HG03159 (cell line): ENCODE measurements around the gene PAQR6.

Source experiments
- ATAC-seq: cut with Tn5 transposase; IDR thresholded peaks from one replicate; pipeline ENCODE4 v1.9.1; 2021; ENCODE audit warnings: mild to moderate bottlenecking, moderate library complexity; ENCODE audit not compliant: unreplicated experiment

Gene PAQR6

DNA sequence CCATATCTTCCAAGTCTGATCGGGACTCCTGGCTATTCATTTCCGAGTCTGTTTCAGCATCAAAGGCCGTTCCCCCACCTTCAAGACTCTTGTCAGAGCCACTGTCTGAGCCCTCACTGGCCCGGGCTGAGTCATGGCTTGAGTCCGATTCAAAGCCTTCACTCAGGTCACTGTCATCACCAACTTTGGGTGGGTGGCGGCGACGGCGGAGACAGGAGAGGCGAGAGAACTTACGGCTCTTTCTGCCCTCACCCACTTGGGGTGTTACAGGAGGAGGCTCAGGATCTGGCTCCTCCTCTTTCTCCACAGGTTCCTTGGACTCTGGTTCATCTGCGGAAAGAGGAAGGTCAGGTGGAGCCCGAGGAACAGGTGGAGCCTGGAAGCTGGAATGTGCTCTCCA lies 18.2 kb upstream of the PAQR6 start:
- no peak for ATAC-seq

DNA sequence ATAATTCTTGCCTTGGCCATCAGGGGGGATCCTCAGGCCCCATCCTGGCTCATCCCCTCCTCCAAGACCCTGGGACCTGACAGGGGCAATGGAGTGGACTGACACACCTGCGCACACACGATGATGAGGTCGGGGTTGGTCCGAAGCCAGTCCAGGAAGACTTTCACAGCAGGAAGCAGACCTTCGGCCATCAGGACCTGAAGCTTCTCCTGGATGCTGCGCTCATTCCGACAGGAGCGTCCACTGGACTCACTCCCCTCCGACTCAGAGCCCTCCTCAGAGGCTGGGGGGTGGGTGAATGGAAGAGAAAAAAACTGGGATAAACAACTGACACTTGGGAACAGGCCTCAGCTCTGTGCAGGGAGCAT lies 15.4 kb upstream of the PAQR6 start:
- ATAC-seq: no peak

DNA sequence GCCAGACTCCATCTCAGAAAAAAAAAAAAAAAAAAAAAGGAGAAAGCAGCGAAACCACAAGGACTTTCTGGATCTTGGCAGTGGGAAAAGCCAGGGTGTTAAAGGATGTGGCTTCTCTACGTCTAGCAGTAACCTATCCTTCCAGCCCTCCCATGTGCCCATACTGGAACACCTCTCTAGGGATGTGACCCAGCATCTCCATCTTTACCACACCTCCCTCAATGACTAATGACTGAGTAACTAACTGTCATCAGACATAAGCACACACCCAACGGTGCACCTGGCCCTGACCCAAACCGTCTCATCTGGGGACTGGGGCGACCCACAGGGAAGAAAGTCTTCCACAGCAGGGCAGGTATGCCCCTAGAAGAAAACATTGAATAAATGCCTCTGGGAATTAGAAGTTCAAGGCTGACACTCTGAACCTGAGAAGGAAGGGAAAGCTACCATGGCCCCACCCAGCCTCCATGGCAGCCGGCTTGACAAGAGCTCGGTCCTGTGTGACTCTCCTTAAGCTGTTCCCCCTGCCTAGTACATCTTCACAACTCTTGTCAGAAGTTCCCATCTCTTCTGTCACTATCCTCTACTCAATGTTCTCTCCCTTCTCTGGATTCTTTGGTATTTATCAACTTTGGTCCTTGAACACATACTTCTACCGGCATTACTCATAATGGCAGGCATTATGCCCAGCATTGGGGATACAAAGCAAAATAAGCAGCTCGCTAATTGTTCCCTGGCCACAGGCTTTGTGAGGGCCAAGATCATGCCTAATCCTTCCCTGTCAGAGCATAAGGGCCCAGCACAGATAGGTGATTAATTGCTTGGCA lies 14.8 kb upstream of the PAQR6 start:
- ATAC-seq: no peak

DNA sequence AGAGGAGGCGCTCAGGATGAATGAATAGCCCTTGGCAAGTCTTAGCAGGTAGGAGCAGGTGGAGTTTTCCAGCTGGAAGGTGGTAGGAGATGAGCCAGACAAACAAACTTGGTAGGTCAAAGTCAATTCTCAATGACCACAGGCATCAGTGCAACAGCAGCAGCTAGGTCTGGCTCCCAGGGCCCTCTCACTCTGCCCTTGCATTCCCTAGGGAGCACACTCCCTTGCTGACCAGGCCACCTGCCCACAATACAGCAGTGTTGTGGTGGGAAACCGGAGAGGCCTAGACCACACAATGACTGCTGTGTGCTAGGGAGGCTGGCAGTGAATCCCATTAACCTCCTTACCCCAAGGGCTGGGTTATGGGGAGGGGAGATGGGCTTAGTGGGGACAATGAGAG lies 13.0 kb upstream of the PAQR6 start:
- ATAC-seq: no peak

DNA sequence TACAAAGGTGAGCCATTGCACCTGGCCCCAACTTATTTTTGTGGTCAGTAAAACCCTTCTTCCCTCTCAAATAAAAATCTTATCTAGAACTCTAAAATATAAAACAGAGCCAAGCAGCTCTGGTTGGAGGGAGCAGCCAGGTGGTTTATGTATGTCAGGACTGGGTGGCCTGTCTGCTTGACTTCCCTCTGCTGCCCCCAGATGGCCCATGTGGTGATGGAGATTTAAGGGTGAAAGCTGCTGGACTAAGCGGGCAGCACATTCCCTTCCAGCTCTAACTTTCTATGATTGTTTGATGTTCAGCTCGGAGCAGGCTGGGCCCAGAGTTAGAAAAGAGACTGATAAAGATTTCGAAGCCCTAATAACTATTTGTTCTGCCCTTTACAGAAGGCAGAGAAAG lies 11.9 kb upstream of the PAQR6 start:
- ATAC-seq: no peak

DNA sequence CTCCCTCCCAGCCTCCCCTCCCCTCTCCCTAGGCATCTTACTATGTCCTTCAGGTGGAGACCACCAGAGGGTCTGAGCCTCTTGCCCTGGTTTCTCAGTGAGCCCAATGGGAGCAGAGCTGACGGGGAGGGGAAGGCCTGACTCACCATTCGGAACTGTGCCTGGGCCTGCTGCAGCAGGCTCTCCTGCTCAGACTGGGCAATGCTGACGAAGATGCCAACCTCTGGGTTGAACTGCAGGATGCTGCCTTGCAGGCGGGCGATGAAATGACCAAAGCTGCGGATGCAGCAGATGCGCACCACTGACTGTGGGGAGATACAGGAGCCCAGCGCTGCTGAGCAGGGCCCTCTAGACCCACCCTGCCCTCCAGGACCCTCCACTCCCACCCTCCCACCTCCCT lies 11.0 kb upstream of the PAQR6 start:
- ATAC-seq: no peak

DNA sequence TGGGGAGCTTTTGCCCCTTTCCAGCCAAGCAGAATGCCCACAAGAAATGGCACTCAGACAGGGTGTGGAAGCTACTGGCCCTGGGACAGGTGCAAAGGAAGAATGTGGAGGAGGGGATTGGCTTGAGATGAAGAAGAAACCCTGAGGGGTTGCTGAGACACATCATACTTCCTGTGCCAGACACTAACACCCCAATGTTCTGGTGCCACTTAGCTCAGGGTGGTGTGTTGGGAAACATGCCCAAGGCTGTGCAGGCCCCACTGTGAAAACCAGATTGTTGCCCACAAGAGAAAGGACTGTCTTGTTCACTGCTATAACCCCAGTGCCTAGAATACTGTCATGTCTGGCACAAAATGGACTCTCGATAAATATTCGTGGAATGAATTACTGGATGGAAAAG lies 9.9 kb upstream of the PAQR6 start:
- ATAC-seq: no peak

DNA sequence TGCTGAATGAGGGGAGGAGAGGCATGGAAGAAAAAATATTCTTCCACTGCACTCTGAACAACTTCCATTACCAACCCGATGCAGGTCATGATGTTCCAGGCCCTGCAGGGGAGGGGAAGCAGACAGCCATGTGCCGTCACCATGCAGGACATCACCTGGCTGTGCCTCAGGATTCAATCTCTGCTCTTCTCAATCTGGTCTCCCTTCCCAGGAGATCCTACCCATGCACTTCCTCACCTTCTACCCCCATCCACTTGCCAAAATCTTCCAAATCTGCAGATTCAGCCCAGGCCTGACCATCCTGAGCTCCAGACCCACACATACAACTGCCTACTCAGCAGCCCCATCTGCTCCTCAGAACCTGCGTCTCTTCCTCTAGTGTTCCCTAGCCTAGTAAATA lies 5.8 kb upstream of the PAQR6 start:
- no peak for ATAC-seq

DNA sequence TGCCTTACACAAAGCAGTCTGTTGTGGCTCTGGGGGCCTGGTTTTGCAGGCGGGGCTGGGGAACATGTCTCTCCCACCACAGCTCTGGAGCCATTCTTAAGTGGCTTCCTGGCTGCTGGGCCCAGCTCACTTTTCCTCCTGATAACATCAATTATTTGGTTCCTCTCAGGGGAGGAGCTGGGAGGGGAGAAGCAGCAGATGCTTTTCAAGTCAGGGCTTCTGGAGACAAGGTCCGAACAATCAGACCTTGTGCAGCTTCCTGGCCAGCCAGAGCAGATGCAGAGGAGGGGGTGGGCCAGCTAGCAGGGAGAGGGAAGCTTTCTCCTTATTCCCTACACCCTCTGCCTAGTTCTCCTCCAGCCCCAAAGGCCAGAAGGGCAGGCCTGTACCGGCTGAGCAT lies 3.7 kb upstream of the PAQR6 start:
- no peak for ATAC-seq

DNA sequence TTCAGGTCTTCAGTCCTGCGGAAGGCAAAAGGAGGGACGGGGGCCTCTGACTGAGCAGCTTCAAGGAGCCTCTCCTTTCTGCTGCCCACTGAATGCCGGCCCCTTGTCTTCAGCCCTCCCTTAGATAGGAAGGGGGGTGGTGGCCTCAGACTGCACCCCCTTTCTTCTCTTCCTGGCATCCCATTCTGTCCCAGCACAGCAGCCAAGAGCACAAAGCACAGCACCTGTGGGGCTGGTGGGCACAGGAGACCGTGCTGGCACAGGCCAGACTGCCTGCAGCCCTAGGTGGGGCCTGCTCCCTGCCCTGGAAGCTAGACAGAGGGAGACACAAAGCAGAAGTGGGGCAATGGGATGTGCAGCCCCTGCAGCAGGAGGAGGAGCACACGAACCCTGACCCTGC lies 1.7 kb upstream of the PAQR6 start:
- no peak for ATAC-seq

DNA sequence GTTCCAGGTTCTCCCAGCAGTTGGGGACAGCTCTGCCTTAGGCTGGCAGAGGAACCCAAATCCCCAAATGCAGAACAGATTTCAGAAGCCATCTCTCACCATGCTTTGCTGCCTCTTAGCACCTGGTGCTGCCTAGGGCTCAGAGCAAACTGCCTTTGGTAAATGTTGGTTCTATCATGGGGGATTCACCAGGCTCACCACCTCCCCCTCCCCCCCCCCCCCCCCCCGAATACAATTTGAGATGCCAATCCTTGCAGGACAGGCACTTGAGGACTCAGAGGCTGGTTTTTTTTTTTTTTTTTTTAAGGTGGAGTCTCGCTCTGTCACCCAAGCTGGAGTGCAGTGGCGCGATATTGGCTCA lies 447 bp upstream of the PAQR6 start:
- no peak for ATAC-seq

DNA sequence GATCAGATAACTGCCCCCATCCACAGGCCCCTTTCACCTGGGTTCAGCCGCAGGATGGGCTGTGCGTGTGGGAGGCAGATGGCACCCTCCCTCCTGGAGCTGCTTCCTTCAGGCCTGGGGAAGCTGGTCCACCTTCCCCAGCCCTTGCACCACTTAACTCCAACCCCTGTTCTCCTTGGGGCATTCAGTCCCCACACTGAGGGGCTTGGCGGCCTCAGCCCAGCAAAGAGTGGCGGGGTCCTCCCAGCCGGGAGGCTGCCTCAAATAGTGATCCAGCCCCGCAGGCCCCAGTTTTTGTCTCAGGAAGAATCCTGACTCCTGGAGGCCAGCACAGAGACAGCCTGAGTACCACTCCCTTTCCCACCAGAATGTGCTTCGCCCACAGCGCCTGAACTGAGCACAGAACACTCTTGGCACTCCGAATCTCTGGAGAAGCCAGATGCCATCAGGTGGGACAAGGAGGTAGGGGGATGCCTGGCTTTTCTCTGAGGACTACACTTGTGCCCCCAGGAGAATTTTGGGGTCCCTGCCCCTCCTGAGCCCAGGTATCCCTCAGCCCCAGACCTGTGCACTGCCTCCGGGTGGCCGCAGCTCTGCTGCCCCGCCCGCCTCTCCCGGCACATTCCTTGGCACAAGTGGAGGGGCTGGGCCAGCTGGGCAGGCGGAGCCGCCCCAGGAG lies 936 bp downstream of the PAQR6 start:
- ATAC-seq: no peak

DNA sequence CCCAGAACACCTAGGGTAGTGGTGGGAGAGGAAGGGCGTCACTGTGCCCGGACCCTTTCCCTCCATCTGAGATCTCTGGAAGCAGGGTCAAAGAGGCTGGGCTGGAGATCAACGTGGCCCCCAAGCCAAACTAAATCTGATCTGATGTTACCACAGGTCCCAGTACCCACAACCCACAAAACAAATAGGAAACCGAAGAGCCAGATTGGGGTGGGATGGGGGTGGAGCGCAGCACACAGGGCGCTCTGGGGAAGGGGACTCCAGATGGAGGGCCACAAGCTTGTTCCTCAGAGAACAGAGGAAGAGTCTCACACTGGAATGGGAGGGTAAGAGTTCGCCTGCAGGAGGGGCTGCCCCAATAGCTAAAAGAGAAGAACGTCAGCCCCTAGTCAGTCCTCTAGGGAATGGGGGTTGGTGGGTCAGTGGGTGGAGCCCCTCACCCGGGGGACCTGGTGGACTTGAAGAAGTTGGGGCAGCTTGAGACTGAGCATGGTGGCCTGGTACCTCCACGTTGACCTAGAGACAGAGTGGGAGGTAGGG lies 1.5 kb downstream of the PAQR6 start:
- no peak for ATAC-seq

DNA sequence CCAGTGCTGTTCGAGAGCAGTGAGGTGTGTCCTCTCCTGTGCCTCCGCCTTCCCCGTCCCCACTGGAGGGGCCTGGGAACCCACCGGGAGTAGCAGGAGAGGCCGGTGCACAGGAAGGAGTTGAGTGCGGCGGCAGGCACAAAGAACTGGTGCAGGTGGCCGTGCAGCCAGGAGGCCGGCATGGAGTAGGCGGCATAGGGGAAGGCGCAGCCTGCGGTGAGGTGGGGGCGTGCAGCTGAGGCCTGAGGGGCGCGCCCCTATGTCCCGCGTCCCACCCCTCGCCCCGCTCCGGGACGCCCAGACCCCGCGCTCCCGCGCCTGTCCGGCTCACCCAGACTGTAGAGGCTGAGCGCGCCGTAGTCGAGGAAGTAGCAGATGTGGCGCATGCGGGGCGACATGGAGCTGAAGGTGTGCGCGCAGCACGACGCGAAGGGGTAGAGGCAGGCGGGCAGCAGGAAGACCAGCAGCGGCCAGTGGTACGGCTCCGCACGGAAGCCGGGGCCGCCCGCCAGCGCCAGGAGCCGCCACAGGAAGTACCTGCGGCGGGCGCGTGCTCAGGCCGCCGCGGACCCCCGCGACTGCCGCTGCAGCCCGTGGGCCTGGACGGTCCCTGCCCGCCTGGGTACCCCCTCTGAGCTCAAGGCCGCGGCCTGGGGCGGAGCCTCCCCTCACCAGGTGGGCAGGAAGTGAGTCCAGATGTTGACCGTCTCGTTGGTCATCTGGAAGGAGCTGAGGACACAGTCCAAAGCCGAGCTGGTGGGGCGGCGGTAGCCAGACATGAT lies 2.2 kb downstream of the PAQR6 start:
- no peak for ATAC-seq

DNA sequence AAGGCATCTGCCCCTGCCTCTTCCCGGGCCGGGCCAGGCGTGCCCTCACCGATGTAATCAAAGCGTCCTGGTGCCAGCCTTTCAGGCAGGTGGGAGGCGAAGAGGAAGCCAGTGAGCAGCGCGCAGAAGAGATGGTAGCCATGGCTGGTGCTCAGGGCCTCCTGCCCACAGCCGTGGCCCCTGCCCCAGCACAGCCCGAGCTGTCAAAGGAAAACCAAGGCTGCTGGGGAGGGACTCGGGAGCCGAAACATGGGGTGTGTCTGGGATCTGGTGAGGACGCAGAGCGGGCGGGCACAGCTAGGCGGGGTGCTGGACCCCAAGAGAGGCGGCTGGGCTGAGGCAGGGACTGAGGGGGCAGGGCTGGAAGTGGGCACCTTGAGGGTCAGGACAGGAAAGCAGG lies 3.1 kb downstream of the PAQR6 start:
- ATAC-seq: no peak

DNA sequence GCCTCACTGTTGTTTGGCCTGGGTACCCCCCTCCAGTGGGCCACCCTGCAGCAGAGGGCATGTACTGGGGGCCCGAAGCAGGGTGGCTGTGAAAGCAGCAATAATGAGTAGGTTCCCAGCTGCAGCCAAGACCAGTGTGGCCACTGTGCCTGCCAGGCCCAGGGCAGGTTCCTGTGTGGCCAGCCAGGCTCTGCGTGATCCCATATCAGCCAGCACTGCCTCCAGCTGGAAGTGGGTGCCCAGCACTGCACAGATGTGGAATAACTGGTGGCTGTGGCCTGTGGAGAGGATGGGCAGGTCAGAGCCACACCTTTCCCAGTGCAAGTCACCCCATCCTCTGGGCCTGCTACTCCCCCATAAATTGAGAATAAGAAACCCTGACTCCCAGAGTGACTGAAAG lies 3.7 kb downstream of the PAQR6 start:
- no peak for ATAC-seq

DNA sequence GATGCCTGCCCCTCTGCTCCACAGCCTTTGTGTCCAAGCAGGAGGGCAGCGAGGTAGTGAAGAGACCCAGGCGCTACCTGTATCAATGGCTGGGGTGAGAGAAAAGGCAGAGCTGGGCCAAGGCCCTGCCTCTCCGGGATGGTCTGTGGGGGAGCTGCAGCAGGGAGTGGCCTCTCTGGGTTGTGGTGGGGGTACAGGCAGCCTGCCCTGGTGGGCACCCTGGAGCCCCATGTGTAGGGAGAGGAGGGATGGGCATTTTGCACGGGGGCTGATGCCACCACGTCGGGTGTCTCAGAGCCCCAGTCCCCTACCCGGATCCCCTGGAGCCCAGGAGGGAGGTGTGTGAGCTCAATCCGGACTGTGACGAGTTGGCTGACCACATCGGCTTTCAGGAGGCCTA lies 5.1 kb downstream of the PAQR6 start:
- ATAC-seq: no peak

DNA sequence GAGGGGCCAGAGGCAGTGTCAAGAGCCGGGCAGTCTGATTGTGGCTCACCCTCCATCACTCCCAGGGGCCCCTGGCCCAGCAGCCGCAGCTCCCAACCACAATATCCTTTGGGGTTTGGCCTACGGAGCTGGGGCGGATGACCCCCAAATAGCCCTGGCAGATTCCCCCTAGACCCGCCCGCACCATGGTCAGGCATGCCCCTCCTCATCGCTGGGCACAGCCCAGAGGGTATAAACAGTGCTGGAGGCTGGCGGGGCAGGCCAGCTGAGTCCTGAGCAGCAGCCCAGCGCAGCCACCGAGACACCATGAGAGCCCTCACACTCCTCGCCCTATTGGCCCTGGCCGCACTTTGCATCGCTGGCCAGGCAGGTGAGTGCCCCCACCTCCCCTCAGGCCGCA lies 5.9 kb downstream of the PAQR6 start, which contains the start of gene BGLAP:
TSS of gene BGLAP (plus strand) at position 259 of the 400 bp plus-strand sequence. CDS start at position 307, 48 bp downstream.
- no peak for ATAC-seq

DNA sequence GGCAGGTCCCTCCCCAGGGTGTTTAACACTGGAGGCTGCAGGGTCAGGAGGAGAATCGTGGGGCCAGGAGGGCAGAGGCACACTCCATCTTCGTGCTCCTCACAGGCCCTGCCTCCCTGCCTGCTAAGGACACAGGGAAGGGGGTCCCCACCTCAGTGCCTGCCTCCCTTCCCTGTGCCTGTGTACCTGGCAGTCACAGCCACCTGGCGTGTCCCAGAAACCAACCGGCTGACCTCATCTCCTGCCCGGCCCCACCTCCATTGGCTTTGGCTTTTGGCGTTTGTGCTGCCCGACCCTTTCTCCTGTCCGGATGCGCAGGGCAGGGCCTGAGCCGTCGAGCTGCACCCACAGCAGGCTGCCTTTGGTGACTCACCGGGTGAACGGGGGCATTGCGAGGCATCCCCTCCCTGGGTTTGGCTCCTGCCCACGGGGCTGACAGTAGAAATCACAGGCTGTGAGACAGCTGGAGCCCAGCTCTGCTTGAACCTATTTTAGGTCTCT lies 6.5 kb downstream of the PAQR6 start:
- no peak for ATAC-seq

DNA sequence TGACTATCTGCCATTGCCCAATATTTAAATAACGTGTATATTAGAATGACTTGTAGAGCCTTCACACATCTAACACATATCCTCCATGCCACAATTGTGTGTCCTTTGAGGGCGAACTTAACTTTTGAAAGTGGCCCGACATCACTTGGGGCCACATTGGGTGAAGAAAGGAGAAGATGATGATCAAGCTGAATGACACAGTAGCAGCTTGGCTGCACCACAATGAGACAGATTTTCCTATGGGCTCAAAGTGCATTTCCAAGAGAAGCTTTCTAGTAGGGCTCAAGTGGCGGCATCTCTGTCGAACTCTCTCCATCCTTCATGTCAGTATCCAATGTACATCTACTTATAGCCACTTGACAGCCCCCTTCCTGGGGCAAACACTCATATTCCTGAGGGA lies 9.6 kb downstream of the PAQR6 start:
- ATAC-seq: no peak

DNA sequence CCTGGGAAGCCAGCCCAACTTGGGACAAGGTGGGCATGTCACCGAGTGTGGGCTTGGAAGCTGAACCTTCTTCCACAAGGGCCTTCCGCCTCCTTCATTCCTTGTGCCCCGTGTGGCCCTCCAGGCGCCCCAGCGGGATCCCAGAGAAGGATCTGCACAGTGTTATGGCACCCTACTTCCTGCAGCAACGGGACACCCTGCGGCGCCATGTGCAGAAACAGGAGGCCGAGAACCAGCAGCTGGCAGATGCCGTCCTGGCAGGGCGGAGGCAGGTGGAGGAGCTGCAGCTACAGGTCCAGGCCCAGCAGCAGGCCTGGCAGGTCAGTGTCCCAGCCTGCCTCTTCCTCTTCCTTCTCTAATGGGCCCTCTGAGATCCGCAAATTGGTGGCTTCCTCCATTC lies 11.7 kb downstream of the PAQR6 start:
- no peak for ATAC-seq
